IMR-90 (cell line): Measurements from ENCODE around the gene CSNK1G2. TPM values are rescaled to one million over a fixed set of nuclear protein-coding genes. Genes with fewer than 3 reads are reported as not detected.
A peak's percentile ranks its signal among the peaks of the same experiment; 100 is the strongest.

Experiments used
- ATAC-seq: fragments of 200-7000 bp; cut with Tn5 transposase; 2 replicates; pipeline ENCODE4 v1.9.1; 2020; ENCODE audit warnings: low read depth, mild to moderate bottlenecking, moderate library complexity
- BruUV-seq: library from RNA; stranded (reverse); fragments of 400-500 nt; replicated peaks from 2 replicates; lab custom pipeline; 2021; lab: Mats Ljungman, UMichigan
- CTCF ChIA-PET: fragments of 300-600 bp; formaldehyde crosslinking; extraction: SDS; loops from one replicate; lab custom pipeline; 2021; ENCODE audit warnings: antibody characterized with exemption; lab: Yijun Ruan, JAX
- POLR2A ChIA-PET: fragments of 300-600 bp; sonication (Branson Sonifier 250); formaldehyde crosslinking; loops from one replicate; lab custom pipeline; 2022; ENCODE audit warnings: antibody characterized with exemption; ENCODE audit not compliant: unreplicated experiment; lab: Charles Lee
- DNase-seq: peaks from one replicate; pipeline ENCODE4 v3.0.0; 2013
- H2AFZ ChIP-seq: replicated peaks from 2 replicates; pipeline ENCODE3; 2013; ENCODE audit warnings: low read length, mild to moderate bottlenecking; ENCODE audit not compliant: poor library complexity
- H2AK5ac ChIP-seq: 2 replicates; pipeline ENCODE4 v1.6.1; 2013; ENCODE audit warnings: low read depth, low read length, inconsistent platforms
- H2AK9ac ChIP-seq: replicated peaks from 2 replicates; pipeline ENCODE3; 2013; ENCODE audit warnings: mild to moderate bottlenecking, low read depth, low read length, moderate library complexity; ENCODE audit not compliant: poor library complexity
- H2BK120ac ChIP-seq: 2 replicates; pipeline ENCODE4 v1.6.1; 2013; ENCODE audit warnings: low read depth, low read length, inconsistent platforms
- H2BK15ac ChIP-seq: 3 replicates; pipeline ENCODE4 v1.6.1; 2013; ENCODE audit warnings: low read depth, low read length, inconsistent platforms
- H2BK20ac ChIP-seq: 2 replicates; pipeline ENCODE4 v1.6.1; 2013; ENCODE audit warnings: low read depth, mild to moderate bottlenecking, inconsistent platforms, low read length, moderate library complexity
- H2BK5ac ChIP-seq: 2 replicates; pipeline ENCODE4 v1.6.1; 2013; ENCODE audit warnings: mild to moderate bottlenecking, low read depth, low read length, inconsistent platforms; ENCODE audit not compliant: poor library complexity, severe bottlenecking
- H3K14ac ChIP-seq: replicated peaks from 2 replicates; pipeline ENCODE4 v1.6.1; 2013; ENCODE audit warnings: low read depth, low read length, inconsistent platforms
- H3K18ac ChIP-seq: 2 replicates; pipeline ENCODE4 v1.6.1; 2013; ENCODE audit warnings: low read depth, low read length, control low read depth
- H3K23ac ChIP-seq: 2 replicates; pipeline ENCODE4 v1.6.1; 2013; ENCODE audit warnings: low read depth, low read length, inconsistent platforms
- H3K27ac ChIP-seq: 2 replicates; pipeline ENCODE4 v1.5.1; 2013; ENCODE audit warnings: mild to moderate bottlenecking, control low read depth, low read length; ENCODE audit not compliant: insufficient read depth
- H3K27me3 ChIP-seq: 2 replicates; pipeline ENCODE4 v1.6.1; 2013; ENCODE audit warnings: low read length; ENCODE audit not compliant: control insufficient read depth, insufficient read depth
- H3K36me3 ChIP-seq: 2 replicates; pipeline ENCODE4 v1.6.1; 2013; ENCODE audit warnings: low read length, mixed read lengths; ENCODE audit not compliant: control insufficient read depth, insufficient read depth
- H3K4ac ChIP-seq: 2 replicates; pipeline ENCODE4 v1.6.1; 2013; ENCODE audit warnings: low read depth, low read length, inconsistent platforms
- H3K4me1 ChIP-seq: 2 replicates; pipeline ENCODE4 v1.6.1; 2013; ENCODE audit warnings: low read length, mixed read lengths; ENCODE audit not compliant: control insufficient read depth, insufficient read depth
- H3K4me2 ChIP-seq: 2 replicates; pipeline ENCODE4 v1.6.1; 2013; ENCODE audit warnings: low read depth, mild to moderate bottlenecking, control low read depth, low read length, moderate library complexity
- H3K4me3 ChIP-seq: 2 replicates; pipeline ENCODE4 v1.5.1; 2013; ENCODE audit warnings: low read depth, mild to moderate bottlenecking, control low read depth, low read length, moderate library complexity; ENCODE audit not compliant: insufficient read depth
- H3K56ac ChIP-seq: 2 replicates; pipeline ENCODE4 v1.6.1; 2013; ENCODE audit warnings: low read length, inconsistent platforms; ENCODE audit not compliant: insufficient read depth; ENCODE audit errors: extremely low read depth
- H3K79me1 ChIP-seq, 2 experiments: 2 replicates each; pipeline ENCODE4 v1.6.1; 2013; ENCODE audit warnings: low read length in 2 of 2, inconsistent platforms in 1 of 2, low read depth in 1 of 2
- H3K9ac ChIP-seq: 2 replicates; pipeline ENCODE4 v1.6.1; 2013; ENCODE audit warnings: low read depth, low read length, control low read depth
- H3K9me1 ChIP-seq: 2 replicates; pipeline ENCODE4 v1.6.1; 2013; ENCODE audit warnings: low read length, inconsistent platforms; ENCODE audit not compliant: insufficient read depth
- H3K9me3 ChIP-seq: 2 replicates; pipeline ENCODE4 v1.6.1; 2013; ENCODE audit warnings: low read length; ENCODE audit not compliant: control insufficient read depth, insufficient read depth
- H4K20me1 ChIP-seq: 2 replicates; pipeline ENCODE4 v1.6.1; 2013; ENCODE audit warnings: low read length, inconsistent platforms; ENCODE audit not compliant: insufficient read depth
- H4K5ac ChIP-seq: 2 replicates; pipeline ENCODE4 v1.6.1; 2013; ENCODE audit warnings: mild to moderate bottlenecking, low read depth, low read length, control low read depth
- H4K8ac ChIP-seq, 2 experiments: 2 replicates each; pipeline ENCODE4 v1.6.1; 2013; ENCODE audit warnings: low read depth in 2 of 2, low read length in 2 of 2, control low read depth in 1 of 2, inconsistent platforms in 1 of 2
- H4K91ac ChIP-seq: 2 replicates; pipeline ENCODE4 v1.6.1; 2013; ENCODE audit warnings: low read depth, low read length, inconsistent platforms; ENCODE audit not compliant: insufficient read depth
- BHLHE40 ChIP-seq: fragments of 150-350 bp; IDR thresholded peaks from 2 replicates; pipeline ENCODE4 v1.6.1; 2016; ENCODE audit warnings: mild to moderate bottlenecking, low read depth, low read length
- CHD1 ChIP-seq: IDR thresholded peaks from 2 replicates; pipeline ENCODE4 v1.6.1; 2012; ENCODE audit warnings: low read depth, low read length, improper control_type of control experiment
- ELK1 ChIP-seq: fragments of 150-350 bp; IDR thresholded peaks from 2 replicates; pipeline ENCODE4 v1.6.1; 2016; ENCODE audit warnings: low read depth, mild to moderate bottlenecking, low read length, moderate library complexity, borderline replicate concordance
- MXI1 ChIP-seq: IDR thresholded peaks from 2 replicates; pipeline ENCODE4 v1.6.1; 2012; ENCODE audit warnings: low read depth, mild to moderate bottlenecking, low read length, moderate library complexity, borderline replicate concordance
- RCOR1 ChIP-seq: IDR thresholded peaks from 2 replicates; pipeline ENCODE4 v1.6.1; 2012; ENCODE audit warnings: mild to moderate bottlenecking, low read length, improper control_type of control experiment; ENCODE audit not compliant: insufficient replicate concordance
- USF2 ChIP-seq: fragments of 150-350 bp; IDR thresholded peaks from 2 replicates; pipeline ENCODE4 v1.6.1; 2017; ENCODE audit warnings: mild to moderate bottlenecking, antibody characterized with exemption, low read length, low read depth
- WGBS, 2 experiments: methylation state at CpG; one replicate each; pipeline versions ENCODE4 v1.1.5 to v1.1.7; 2013; ENCODE audit warnings: missing lambda C conversion rate in 2 of 2; ENCODE audit not compliant: insufficient read length in 1 of 2; ENCODE audit errors: extremely low coverage in 2 of 2; 5-methylcytosine and 5-hydroxymethylcytosine counted together
- dilution Hi-C: fragments of 300-500 bp; cut with HindIII; formaldehyde crosslinking; loops from one replicate; pipeline ENCODE4 v1.14.3; 2018; ENCODE audit warnings: low sequenced_read_pairs; ENCODE audit not compliant: unreplicated experiment
- in situ Hi-C: fragments of 300-500 bp; cut with MboI; formaldehyde crosslinking; loops from 3 replicates; pipeline ENCODE4 v1.14.3; 2019; ENCODE audit warnings: low sequenced_read_pairs, inconsistent platforms, mixed read lengths
- intact Hi-C: fragments of 100-400 bp; cut with micrococcal nuclease; formaldehyde crosslinking; loops from 2 replicates; pipeline ENCODE4 v1.10.0; 2022
- polyA plus RNA-seq, 3 experiments: library from polyadenylated mRNA; depleted of rRNA; stranded (reverse); fragments of >200 nt; gene quantifications; 2 replicates each; pipeline ENCODE4 v1.2.3, GENCODE V29; 2012; ENCODE audit warnings: low replicate concordance in 1 of 3
- total RNA-seq: library from RNA; depleted of rRNA; stranded (reverse); fragments of >200 nt; gene quantifications from 2 replicates; pipeline ENCODE4 v1.2.3, GENCODE V29; 2012

CSNK1G2 gene
- total and polyA plus RNA-seq, 2 of the 4 experiments (the other 2 are of a cell fraction), result 38.0 to 96.3 TPM

- Histone ChIP-seq H3K9ac (no peak overlapping the region), H4K8ac (no peak overlapping the region), H4K20me1 (peaks cover 93% of the 10 kb centered on the region), H3K4ac (no peak overlapping the region), H2BK120ac (no peak overlapping the region), H2BK20ac (no peak overlapping the region), H3K4me3 (no peak overlapping the region), H2BK15ac (no peak overlapping the region), H4K5ac (no peak overlapping the region), H3K79me1 (peaks cover 12 to 74% of the 10 kb centered on the region in 2 experiments; a peak in 3 of 4 replicates), H3K9me1 (peaks cover 2% of the 10 kb centered on the region; the same call in 1 of the 2 replicates), H2AK5ac (no peak overlapping the region), H3K23ac (no peak overlapping the region), H3K9me3 (no peaks in the 10 kb centered on the region), H3K18ac (no peak overlapping the region), H2AK9ac (no peak overlapping the region), H3K27me3 (no peaks in the 10 kb centered on the region), H2BK5ac (no peak overlapping the region), H3K27ac (no peak overlapping the region), H3K4me1 (no peaks in the 10 kb centered on the region), H2AFZ (no peak overlapping the region), H3K56ac (no peak overlapping the region), H4K91ac (no peak overlapping the region), H3K4me2 (no peak overlapping the region), H3K14ac (no peak overlapping the region), H3K36me3 (peaks cover 17% of the 10 kb centered on the region; the same call in 1 of the 2 replicates)
- intact Hi-C loops (no loop called here), in situ Hi-C loops (no loop called here), dilution Hi-C loops (no loop called here)
- 82% methylated on average over 20 of the region's 21 CpGs; no CpG with 5 or more reads in 1 of the 2 experiments for WGBS, 2 experiments
- DNase-seq (no peak), ATAC-seq (peak; percentile 21; the same call in 1 of the 2 replicates)
- CTCF ChIA-PET, result no interaction called here
- no TSS peak for BruUV-seq
- no peak for TF ChIP-seq RCOR1
- TF ChIP-seq MXI1, result no peak
- TF ChIP-seq BHLHE40, result no peak
- TF ChIP-seq CHD1, result no peak
- no peak for TF ChIP-seq USF2
- TF ChIP-seq ELK1, result no peak
- POLR2A ChIA-PET, result no interaction called here
Measured at GRCh38 chr19:1952635-1953034, 11.7 kb downstream of the CSNK1G2 start.
